Activated CD8-positive, alpha-beta T cell treated with anti-CD3 and anti-CD28 coated beads, Interleukin-2, amount 10 ng/mL, durations not matched to agents 7 days and 5 days (primary cell): ENCODE results near the gene SGCD. TPM values are rescaled to one million over a fixed set of nuclear protein-coding genes. Genes with fewer than 3 reads are reported as not detected.

ENCODE experiments used
- ATAC-seq: fragments of 150-1000 bp; cut with Tn5 transposase; one replicate; pipeline ENCODE4 v1.10.0; 2021; ENCODE audit warnings: moderate library complexity
- CTCF ChIA-PET: fragments of 350-600 bp; sonication (Branson Sonifier 250); formaldehyde crosslinking; loops from one replicate; lab custom pipeline; 2021; ENCODE audit warnings: antibody characterized with exemption; lab: Charles Lee
- POLR2A ChIA-PET: fragments of 350-600 bp; sonication (Branson Sonifier 250); formaldehyde crosslinking; loops from one replicate; lab custom pipeline; 2021; ENCODE audit warnings: antibody characterized with exemption; lab: Charles Lee
- DNase-seq: peaks from one replicate; pipeline ENCODE4 v3.0.0-alpha.2; 2020
- H3K27ac Mint-ChIP-seq: one replicate; pipeline ENCODE4 v1.8.0; 2021; ENCODE audit warnings: mild to moderate bottlenecking, mixed read lengths
- H3K27me3 Mint-ChIP-seq: one replicate; pipeline ENCODE4 v1.8.0; 2021; ENCODE audit warnings: low read depth, mixed read lengths
- H3K36me3 Mint-ChIP-seq: one replicate; pipeline ENCODE4 v1.8.0; 2021; ENCODE audit warnings: low read depth, mixed read lengths
- H3K4me1 Mint-ChIP-seq: one replicate; pipeline ENCODE4 v1.8.0; 2021; ENCODE audit warnings: low read depth, mixed read lengths
- H3K4me3 Mint-ChIP-seq: one replicate; pipeline ENCODE4 v1.8.0; 2021; ENCODE audit warnings: mild to moderate bottlenecking, mixed read lengths
- H3K9me3 Mint-ChIP-seq: one replicate; pipeline ENCODE4 v1.8.0; 2022; ENCODE audit warnings: mixed read lengths; ENCODE audit not compliant: insufficient read depth
- total RNA-seq, 2 experiments: library from RNA; stranded (reverse); gene quantifications; one replicate each; pipeline ENCODE4 v1.2.3, GENCODE V29; 2021

Gene SGCD
- total RNA-seq, 2 experiments from 2014 or later: not detected

DNA sequence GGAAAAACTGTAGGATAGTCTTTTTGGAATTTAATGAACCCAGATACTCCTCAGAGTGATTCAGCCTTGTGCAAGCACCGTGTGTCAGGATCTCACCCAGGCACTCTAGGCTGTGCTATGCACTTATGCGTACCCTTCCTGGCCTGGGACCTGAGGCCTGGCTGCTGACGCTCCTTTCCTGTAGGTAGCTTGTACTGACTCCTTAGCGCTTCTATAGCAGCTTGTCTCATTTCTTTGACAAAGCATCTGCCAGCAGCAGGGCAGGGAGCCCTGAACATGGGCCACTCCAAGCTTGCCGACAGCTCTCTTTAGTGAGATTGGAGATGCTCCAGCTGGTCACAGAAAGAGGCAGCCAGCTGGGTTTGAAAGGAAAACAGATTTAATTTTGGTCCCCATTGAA lies 147.3 kb downstream of the SGCD start:
- H3K4me1 Mint-ChIP-seq: no peaks in the 10 kb centered on the region
- no peak overlapping the region for H3K27ac Mint-ChIP-seq
- ATAC-seq (no peak), DNase-seq (no peak)
- no peak overlapping the region for H3K4me3 Mint-ChIP-seq
- no peaks in the 10 kb centered on the region for H3K36me3 Mint-ChIP-seq
- H3K27me3 Mint-ChIP-seq: peaks cover 8% of the 10 kb centered on the region
- ChIA-PET POLR2A (no interaction called here), CTCF (no interaction called here)
- H3K9me3 Mint-ChIP-seq: no peaks in the 10 kb centered on the region

DNA sequence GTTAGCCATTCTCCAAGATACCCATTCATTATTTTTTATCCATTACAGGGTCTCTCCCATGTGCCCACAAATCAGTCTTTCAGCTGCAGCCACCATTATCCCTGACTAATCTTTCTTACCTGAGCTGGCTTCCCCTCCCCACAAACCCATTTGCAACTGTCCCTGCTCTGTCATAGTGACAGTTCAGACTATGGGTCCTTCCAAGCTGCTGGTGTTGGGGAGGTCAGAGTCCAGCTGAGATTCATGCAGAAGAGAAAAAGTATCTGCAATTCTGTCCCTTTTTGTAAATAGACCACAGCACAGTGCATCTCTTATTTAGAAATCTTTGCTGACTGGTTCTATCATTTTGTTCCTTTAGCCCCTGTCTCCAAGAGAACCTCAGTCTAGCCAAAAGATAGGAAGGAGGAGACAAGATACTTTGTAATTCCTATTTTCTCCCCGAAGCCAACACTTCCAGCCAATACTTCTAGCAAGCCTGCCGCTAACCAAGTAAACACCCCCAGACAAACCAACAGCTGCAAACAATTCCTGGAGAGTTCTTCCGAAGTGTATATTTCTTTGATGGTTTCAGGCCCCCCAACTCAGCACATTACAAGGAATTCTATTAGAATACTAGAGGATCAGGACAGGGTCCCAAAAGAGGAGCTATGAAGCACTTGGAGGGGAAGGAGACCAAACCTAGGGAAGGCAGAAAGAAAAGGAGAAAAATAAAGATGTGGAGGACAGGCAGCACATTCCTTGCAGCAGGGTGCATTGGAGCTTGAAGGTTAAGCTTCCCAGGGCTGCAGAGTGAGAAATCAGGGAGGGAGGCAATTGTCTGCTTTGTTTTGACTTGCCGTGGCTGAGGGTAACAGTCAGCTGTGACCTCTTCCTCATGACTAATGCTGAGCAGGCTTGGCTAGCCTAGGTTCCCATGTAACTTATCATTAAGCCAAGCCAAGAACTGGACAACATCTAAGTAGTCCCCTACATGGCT lies 148.5 kb downstream of the SGCD start:
- DNase-seq (no peak), ATAC-seq (no peak)
- Mint-ChIP-seq H3K36me3 (no peaks in the 10 kb centered on the region), H3K27me3 (peaks cover 8% of the 10 kb centered on the region), H3K27ac (no peak overlapping the region), H3K4me1 (no peaks in the 10 kb centered on the region), H3K4me3 (no peak overlapping the region), H3K9me3 (no peaks in the 10 kb centered on the region)
- ChIA-PET CTCF (no interaction called here), POLR2A (no interaction called here)

DNA sequence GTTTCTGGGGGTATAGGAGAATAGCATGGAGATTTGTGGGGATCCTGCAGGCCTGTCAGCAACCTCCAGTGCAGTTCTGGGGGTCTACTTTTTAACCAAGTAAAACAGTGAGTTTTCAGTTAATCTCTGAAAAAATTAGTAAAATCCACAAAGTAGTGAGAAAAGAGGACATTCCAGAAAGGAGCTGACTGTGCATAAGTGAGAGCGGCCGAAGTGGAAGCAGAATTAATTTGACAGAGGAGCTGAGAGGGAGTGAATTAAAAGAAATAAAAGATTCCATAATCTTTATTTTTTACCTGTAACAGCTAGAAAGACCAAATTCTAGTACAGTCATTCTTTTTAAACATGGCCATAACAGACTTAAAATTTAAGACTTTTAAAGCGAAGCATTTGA lies 149.2 kb downstream of the SGCD start:
- Mint-ChIP-seq H3K36me3 (no peaks in the 10 kb centered on the region), H3K4me3 (no peak overlapping the region), H3K27me3 (peaks cover 8% of the 10 kb centered on the region), H3K27ac (no peak overlapping the region), H3K9me3 (no peaks in the 10 kb centered on the region), H3K4me1 (no peaks in the 10 kb centered on the region)
- ATAC-seq (no peak), DNase-seq (no peak)
- ChIA-PET CTCF (no interaction called here), POLR2A (no interaction called here)

DNA sequence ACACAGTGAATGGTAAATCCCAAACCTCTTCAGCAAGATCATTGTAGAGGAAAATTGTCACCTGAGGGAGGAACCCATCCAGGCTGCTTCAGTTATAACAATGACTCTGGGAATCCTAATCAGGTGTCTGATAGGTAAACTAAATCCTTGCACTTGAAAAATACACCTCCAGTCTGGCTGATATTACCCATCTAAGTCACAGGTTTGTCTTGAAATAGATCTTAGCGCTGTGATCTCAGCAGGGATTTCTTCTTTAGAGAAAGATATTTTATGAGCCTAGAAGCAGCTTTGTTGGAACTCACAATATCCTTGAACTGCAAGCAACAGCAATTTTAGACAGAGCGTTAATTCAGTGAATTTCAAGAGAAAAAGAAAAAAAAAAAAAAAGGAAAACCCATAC lies 149.7 kb downstream of the SGCD start:
- no peak overlapping the region for H3K27ac Mint-ChIP-seq

DNA sequence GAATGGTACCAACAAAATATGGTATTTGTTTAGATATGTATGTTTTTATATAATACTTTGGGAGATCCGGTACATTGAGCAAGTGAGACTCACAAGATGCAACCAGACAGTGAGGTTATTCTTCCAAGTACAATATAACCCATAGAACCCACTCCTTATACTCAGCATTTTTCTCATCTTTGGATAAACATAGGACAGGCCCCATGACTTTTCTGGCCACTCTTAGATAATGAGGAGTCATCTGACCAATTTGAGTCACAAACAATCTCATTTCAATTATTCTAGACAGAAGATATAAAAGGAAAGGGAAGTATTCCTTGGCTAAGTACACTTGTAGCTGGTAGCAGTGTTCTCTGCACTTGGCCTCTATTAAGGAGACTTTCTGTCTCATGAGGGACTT lies 150.2 kb downstream of the SGCD start:
- no peaks in the 10 kb centered on the region for H3K9me3 Mint-ChIP-seq
- H3K27ac Mint-ChIP-seq: no peak overlapping the region
- CTCF ChIA-PET: no interaction called here
- H3K36me3 Mint-ChIP-seq: no peaks in the 10 kb centered on the region
- DNase-seq (no peak), ATAC-seq (no peak)
- H3K27me3 Mint-ChIP-seq: peaks cover 8% of the 10 kb centered on the region
- no peak overlapping the region for H3K4me3 Mint-ChIP-seq
- no peaks in the 10 kb centered on the region for H3K4me1 Mint-ChIP-seq
- POLR2A ChIA-PET: no interaction called here

More for the DNA sequence above, 149.7 kb downstream of the SGCD start:
- no peak for ATAC-seq
- ChIA-PET CTCF (no interaction called here), POLR2A (no interaction called here)
- no peaks in the 10 kb centered on the region for H3K4me1 Mint-ChIP-seq
- H3K9me3 Mint-ChIP-seq: no peaks in the 10 kb centered on the region
- H3K4me3 Mint-ChIP-seq: no peak overlapping the region
- no peaks in the 10 kb centered on the region for H3K36me3 Mint-ChIP-seq
- peaks cover 8% of the 10 kb centered on the region for H3K27me3 Mint-ChIP-seq
- no peak for DNase-seq

DNA sequence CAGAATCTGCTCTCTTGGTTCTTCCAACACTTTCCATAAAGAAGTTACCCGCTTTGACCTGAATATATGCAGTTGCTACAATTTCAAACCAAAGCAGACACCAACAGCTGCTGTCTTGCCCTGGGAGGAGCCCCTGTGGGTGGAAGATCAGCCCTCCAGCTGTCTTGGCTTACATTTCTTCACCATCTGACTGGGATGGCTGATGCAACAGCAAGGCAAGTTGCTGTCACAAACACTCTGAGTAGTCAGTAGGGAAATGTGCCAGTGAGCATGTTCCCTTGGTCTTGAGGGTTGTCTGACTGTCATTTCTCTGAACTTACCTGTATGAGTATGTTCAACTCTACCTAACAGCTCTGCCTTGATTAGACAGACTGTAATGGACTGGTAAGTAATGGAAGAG lies 152.9 kb downstream of the SGCD start:
- Mint-ChIP-seq H3K4me1 (no peaks in the 10 kb centered on the region), H3K27me3 (peaks cover 8% of the 10 kb centered on the region), H3K36me3 (no peaks in the 10 kb centered on the region), H3K4me3 (no peak overlapping the region), H3K27ac (no peak overlapping the region), H3K9me3 (no peaks in the 10 kb centered on the region)
- ChIA-PET POLR2A (no interaction called here), CTCF (no interaction called here)
- ATAC-seq (no peak), DNase-seq (no peak)

DNA sequence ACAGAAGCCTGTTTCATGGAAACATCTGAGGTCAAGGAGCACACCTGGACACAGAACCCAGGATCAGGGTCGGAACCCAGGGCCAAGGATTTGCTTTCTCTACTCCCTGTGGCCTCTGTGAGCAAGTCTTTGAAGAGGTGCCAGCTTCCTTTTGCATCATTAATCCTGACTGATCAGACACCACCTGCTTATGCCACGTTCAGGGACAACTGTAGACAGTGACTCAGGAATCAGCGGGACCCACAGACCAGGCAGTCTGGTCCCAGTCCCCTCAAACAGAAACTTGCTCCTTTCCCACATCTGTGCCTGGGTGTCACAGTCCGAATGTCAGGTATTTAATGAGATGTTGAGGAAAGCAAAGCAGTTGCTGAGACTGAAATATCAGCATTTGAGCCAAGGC lies 154.8 kb downstream of the SGCD start:
- DNase-seq: no peak
- Mint-ChIP-seq H3K27me3 (peaks cover 2% of the 10 kb centered on the region), H3K9me3 (no peaks in the 10 kb centered on the region), H3K27ac (no peak overlapping the region), H3K4me3 (no peak overlapping the region), H3K36me3 (no peaks in the 10 kb centered on the region), H3K4me1 (no peaks in the 10 kb centered on the region)
- POLR2A ChIA-PET: no interaction called here
- no peak for ATAC-seq
- CTCF ChIA-PET: no interaction called here

DNA sequence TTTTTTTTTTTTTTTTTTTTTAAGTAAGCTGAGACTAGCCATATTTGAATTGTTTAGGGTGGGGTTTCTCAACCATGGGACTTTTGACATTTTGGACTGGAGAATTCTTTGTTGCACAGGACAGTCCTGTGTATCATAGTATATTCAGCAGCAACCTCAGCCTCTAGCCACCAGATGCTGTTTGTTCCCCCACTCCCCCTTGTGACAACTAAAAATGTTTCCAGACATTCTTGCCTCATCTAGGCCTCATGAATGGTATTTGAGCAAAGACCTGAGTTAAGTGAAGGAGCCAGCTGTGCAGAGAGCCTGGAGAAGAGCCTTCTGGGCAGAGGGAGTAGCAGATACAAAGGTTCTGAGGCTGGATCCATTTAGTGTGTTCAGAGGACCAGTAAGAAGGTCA lies 155.9 kb downstream of the SGCD start:
- no peaks in the 10 kb centered on the region for H3K36me3 Mint-ChIP-seq
- no peak for ATAC-seq
- H3K27ac Mint-ChIP-seq: no peak overlapping the region
- H3K4me3 Mint-ChIP-seq: no peak overlapping the region
- DNase-seq: no peak
- CTCF ChIA-PET: no interaction called here
- H3K4me1 Mint-ChIP-seq: no peaks in the 10 kb centered on the region
- peaks cover 1% of the 10 kb centered on the region for H3K27me3 Mint-ChIP-seq
- no peaks in the 10 kb centered on the region for H3K9me3 Mint-ChIP-seq
- POLR2A ChIA-PET: no interaction called here

DNA sequence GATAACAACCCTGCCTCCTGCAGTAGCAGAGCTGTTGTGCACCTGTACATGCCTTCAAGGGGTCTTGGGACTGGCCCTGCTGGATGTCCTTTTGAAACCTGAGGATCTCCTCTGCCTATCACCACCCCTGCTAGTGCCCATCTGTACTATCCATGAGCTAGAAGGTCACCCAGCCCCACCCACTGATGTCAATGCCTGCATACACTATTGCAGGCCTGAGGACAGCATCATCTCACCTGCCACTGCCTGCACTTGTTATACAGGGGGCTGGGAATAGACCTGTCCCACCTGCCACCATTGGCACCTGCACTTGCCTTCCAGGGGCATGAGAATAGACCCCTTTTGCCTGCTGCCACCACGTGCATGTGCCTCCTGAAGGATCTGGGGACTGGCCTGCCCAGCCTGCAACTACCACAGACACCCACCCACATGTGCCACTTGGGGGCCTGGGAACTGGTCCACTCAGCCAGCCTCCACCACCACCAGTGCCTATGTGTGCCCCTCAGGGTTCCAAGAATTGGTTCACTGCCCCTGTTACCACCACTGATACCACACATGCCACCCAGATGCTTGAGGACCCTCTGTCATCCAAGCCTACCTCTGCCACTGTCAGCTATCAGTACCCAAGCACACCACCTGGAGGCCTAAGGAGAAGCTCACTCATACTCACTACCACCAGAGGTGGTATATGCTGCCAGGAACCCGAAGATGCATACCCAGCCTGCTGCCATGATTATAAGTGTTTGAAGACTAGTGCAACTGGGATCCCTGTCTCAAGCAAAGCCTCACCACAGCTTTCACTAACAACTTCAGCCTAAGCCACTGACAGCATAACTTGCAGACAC lies 159.7 kb downstream of the SGCD start:
- Mint-ChIP-seq H3K4me1 (no peaks in the 10 kb centered on the region), H3K27me3 (no peaks in the 10 kb centered on the region), H3K4me3 (no peak overlapping the region), H3K27ac (no peak overlapping the region), H3K36me3 (no peaks in the 10 kb centered on the region), H3K9me3 (peaks cover 12% of the 10 kb centered on the region)
- ATAC-seq (no peak), DNase-seq (no peak)
- ChIA-PET POLR2A (no interaction called here), CTCF (no interaction called here)

DNA sequence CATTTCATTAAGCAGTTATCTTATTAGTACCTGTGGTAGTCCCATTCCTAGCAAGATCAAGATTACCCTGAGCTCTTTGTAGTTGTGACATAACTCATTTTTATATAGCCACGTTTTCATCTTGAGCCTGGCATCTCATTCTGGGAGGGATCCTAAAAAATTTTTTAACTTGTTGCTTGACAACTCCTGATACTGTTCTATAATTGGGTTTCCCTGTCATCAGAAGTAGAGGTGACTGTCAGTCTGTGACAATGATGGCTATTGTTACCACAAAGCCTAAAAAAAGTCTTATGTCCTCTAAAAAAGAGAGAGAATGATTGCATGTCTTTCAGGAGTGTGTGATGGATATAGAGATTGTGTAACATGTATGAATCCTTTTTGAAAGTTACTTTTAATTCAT lies 164.8 kb downstream of the SGCD start:
- Mint-ChIP-seq H3K27ac (no peak overlapping the region), H3K27me3 (peaks cover 2% of the 10 kb centered on the region), H3K9me3 (peaks cover 12% of the 10 kb centered on the region), H3K4me1 (no peaks in the 10 kb centered on the region), H3K36me3 (no peaks in the 10 kb centered on the region), H3K4me3 (no peak overlapping the region)
- POLR2A ChIA-PET: no interaction called here
- ATAC-seq (no peak), DNase-seq (no peak)
- CTCF ChIA-PET: no interaction called here

DNA sequence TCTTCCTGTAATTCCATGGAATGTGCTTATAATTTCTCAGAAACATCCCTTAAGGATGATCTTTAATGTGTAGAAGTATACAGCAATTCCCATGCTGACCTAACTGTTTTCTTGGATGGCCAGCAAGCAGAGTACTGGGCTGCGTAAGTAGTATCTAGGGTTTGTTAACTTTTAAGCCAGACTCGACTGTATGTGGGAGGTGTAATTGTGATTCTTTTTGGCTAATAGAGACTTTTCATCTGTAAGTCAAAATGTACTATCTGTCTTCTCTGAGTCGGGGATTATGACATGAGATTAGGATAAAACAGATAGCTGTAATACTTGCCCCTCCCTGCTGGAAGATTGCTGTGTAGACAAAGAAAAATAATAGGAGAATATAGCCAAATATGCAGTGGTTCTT lies 169.3 kb downstream of the SGCD start:
- H3K4me1 Mint-ChIP-seq: no peaks in the 10 kb centered on the region
- CTCF ChIA-PET: no interaction called here

DNA sequence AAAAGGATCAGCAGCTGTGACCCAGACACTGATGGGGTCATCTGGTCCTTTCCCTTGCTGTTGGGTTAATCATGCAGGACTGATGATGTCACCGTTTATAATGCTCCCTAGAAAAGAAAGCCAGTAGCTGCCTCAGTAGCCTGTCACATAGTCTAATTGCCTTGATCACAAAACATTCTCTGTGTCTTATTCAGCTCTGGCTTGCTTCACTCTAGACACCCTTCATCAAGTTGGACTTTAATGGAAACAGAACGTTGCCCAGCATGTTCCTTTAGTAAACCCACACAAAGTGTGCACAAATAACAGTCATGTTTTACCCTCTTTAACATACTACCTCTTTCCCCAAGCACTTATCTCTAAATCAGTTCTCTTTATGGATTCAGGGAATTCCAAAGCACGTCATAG lies 170.8 kb downstream of the SGCD start:
- ChIA-PET CTCF (no interaction called here), POLR2A (no interaction called here)
- no peak for ATAC-seq
- no peak for DNase-seq
- H3K27me3 Mint-ChIP-seq: peaks cover 4% of the 10 kb centered on the region
- H3K9me3 Mint-ChIP-seq: no peaks in the 10 kb centered on the region
- no peaks in the 10 kb centered on the region for H3K4me1 Mint-ChIP-seq
- no peak overlapping the region for H3K4me3 Mint-ChIP-seq
- H3K27ac Mint-ChIP-seq: no peak overlapping the region
- H3K36me3 Mint-ChIP-seq: no peaks in the 10 kb centered on the region

More for the DNA sequence above, 169.3 kb downstream of the SGCD start:
- DNase-seq (no peak), ATAC-seq (no peak)
- H3K36me3 Mint-ChIP-seq: no peaks in the 10 kb centered on the region
- POLR2A ChIA-PET: interaction anchor here (0.6 kb wide), 1 partner anchor 642 kb away, joined by 3 read pairs; no protein-coding TSS in a partner anchor
- H3K27ac Mint-ChIP-seq: no peak overlapping the region
- no peaks in the 10 kb centered on the region for H3K9me3 Mint-ChIP-seq
- no peak overlapping the region for H3K4me3 Mint-ChIP-seq
- peaks cover 6% of the 10 kb centered on the region for H3K27me3 Mint-ChIP-seq
